ENCODE data around the gene IGSF3. TPM values are rescaled to one million over a fixed set of nuclear protein-coding genes. Genes with fewer than 3 reads are reported as not detected.
"Not testable (repeated sequence)": the region's sequence is repeated elsewhere in the genome, so short reads cannot be mapped to it uniquely, and the experiment has no call there.

IGSF3 gene
- total and polyA plus RNA-seq, 2 of the 13 experiments (the other 11 are each of a cell fraction or from before 2014, with no cell fraction given), result 0.11 to 0.16 TPM

DNA sequence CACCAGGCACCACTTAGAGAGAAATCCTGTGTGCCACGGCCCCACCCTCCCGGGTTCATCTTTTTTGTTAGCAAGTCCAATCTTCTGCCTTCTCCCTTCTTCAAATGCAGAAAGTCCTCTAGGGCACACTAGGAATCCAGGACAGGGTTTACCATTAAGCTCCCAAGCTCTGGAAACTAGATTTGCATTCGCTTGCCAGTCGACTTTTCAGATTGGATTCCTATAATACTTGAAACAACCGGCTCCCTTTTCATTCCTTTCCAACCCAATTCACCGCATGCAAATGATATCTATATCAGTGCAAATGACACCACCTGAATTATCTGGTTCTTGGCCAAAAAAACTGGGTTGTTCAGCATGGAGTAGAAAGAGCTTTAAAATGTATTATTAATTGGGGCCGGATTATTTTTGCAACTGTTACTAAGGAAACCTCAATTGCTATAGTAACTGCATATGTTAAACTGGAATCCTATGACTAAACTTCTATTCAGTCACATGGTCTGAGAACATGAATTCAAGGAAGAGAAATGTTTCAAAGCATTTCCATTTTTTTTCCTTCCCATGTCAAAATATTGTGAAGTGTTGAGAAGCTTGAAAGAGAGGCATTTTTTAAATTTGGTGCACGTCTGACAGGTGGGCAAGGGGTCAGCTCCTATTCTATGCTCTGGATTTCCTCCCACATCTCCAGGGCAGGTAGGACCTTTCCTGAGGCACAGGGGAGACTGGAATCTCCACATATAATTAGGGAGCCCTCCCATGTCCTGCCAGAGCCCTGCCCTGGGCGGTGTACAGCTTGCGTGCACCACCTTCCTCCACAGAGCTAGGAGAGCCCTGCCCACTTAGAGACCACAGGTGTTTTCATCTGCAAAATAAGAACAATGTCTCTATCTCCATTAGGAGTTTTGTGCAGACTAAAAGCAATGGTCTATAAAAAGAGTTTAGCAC lies 76.3 kb downstream of the IGSF3 start:
- H4K20me1 ChIP-seq (ENCODE audit: insufficient read depth, low read length); BruUV-seq (replicated peaks); H3K4me2 ChIP-seq (ENCODE audit: low read depth, low read length); H2AFZ ChIP-seq (ENCODE audit: low read length); CTCF ChIA-PET (ENCODE audit: low intra/inter-chr PET ratio, low total read pairs); intact Hi-C loops (cut with micrococcal nuclease; ENCODE audit: unreplicated experiment); H3K79me2 ChIP-seq (ENCODE audit: insufficient read depth, low read length); in situ Hi-C loops (cut with HindIII; ENCODE audit: extremely low pct_ligation_motif_present, low pct_unique_long_range_greater_than_20kb); ATAC-seq; H3K27me3 ChIP-seq (ENCODE audit: control insufficient read depth in 1 of 2, insufficient read depth in 2 of 2, low read length in 2 of 2); DNase-seq (ENCODE audit: low spot score); H3K4me1 ChIP-seq (ENCODE audit: insufficient read depth, low read length); H3K4me3 ChIP-seq (replicated peaks in 1 of 3; ENCODE audit: insufficient read depth in 1 of 3, low read depth in 2 of 3, low read length in 3 of 3); H3K9ac ChIP-seq (ENCODE audit: insufficient read depth, low read depth, low read length); POLR2A ChIA-PET; H3K36me3 ChIP-seq (replicated peaks in 1 of 2; ENCODE audit: control insufficient read depth in 1 of 2, insufficient read depth in 2 of 2, low read length in 2 of 2); H3K9me3 ChIP-seq (ENCODE audit: low read length); H3K27ac ChIP-seq (ENCODE audit: extremely low read length, insufficient read depth, low read length); FAIRE-seq: not testable (repeated sequence)
- WGBS (ENCODE audit: low lambda C conversion rate), result 54% methylated on average over 2 of the region's 10 CpGs

DNA sequence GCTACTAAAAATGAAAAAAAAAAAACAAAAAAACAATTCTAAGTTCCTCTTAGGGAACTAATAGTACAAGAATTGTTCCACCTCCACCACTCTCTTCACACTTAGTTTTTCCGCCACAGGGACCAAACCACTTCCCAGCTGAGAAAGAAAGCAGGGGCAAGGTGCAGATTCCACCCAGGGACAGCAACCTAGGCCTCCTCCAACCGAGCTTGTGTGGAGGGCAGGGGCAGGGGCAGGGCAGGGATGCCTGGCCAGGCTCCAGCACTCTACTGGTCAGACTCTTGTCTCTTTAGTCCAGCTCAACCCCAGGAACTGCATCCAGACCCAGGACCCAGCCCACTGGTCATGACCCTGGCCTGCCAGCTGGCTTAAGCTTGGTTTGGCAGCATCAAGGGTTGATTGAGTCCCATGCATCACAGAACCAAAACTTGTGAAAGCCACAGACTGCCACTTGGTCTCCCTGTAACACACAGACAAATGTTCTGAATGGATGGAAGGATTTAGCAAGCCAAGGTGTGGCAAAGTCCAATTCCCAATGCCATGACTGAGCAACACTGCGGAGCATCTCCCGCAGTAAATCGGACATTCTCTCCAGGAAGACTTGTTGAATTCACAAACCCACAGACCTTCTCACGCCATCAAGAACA lies 77.1 kb downstream of the IGSF3 start:
- intact Hi-C loops (cut with micrococcal nuclease; ENCODE audit: unreplicated experiment); in situ Hi-C loops (cut with HindIII; ENCODE audit: extremely low pct_ligation_motif_present, low pct_unique_long_range_greater_than_20kb); H3K79me2 ChIP-seq (ENCODE audit: insufficient read depth, low read length); H3K27me3 ChIP-seq (ENCODE audit: control insufficient read depth in 1 of 2, insufficient read depth in 2 of 2, low read length in 2 of 2); POLR2A ChIA-PET; H2AFZ ChIP-seq (ENCODE audit: low read length); H3K4me3 ChIP-seq (replicated peaks in 1 of 3; ENCODE audit: insufficient read depth in 1 of 3, low read depth in 2 of 3, low read length in 3 of 3); H3K4me1 ChIP-seq (ENCODE audit: insufficient read depth, low read length); DNase-seq (ENCODE audit: low spot score); H3K36me3 ChIP-seq (replicated peaks in 1 of 2; ENCODE audit: control insufficient read depth in 1 of 2, insufficient read depth in 2 of 2, low read length in 2 of 2); H3K9ac ChIP-seq (ENCODE audit: insufficient read depth, low read depth, low read length); H3K9me3 ChIP-seq (ENCODE audit: low read length); CTCF ChIA-PET (ENCODE audit: low intra/inter-chr PET ratio, low total read pairs); BruUV-seq (replicated peaks); ATAC-seq; H4K20me1 ChIP-seq (ENCODE audit: insufficient read depth, low read length); H3K27ac ChIP-seq (ENCODE audit: extremely low read length, insufficient read depth, low read length); H3K4me2 ChIP-seq (ENCODE audit: low read depth, low read length): not testable (repeated sequence)
- WGBS (ENCODE audit: low lambda C conversion rate), result 28% methylated on average over 2 of the region's 6 CpGs
- peak; percentile 53 for FAIRE-seq

DNA sequence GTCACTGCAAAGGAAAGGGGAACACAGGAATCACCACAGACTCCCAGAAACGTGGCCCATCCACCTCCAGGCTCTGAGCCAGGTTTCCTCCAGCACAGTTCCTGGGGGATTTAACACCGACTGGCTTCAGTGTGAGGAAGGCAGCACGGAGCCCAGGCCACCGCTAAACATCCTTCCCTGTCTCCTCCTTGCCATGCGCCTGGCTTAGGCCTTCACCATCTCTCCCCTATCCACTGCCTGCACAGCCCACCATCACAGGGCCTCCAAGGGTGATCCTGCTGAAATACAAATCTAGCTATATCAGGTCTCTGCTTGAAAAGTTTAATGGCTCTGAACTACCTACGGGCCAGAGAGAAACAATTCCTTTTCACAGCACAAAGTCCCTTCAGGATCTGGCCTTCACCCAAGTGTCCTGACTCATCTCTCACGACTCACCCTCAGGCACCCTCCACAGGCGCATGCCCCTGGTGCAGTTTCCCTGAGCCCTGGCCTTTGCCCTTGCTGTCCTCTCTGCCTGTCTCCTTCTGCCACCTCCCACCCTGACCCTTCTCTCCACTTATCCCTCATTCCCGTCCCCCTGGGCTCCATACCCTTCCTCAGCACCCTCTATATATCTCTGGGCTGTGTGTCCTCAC lies 78.3 kb downstream of the IGSF3 start:
- H3K9me3 ChIP-seq (ENCODE audit: low read length); BruUV-seq (replicated peaks); H4K20me1 ChIP-seq (ENCODE audit: insufficient read depth, low read length); H3K27me3 ChIP-seq (ENCODE audit: control insufficient read depth in 1 of 2, insufficient read depth in 2 of 2, low read length in 2 of 2); H3K9ac ChIP-seq (ENCODE audit: insufficient read depth, low read depth, low read length); intact Hi-C loops (cut with micrococcal nuclease; ENCODE audit: unreplicated experiment); POLR2A ChIA-PET; H3K4me3 ChIP-seq (replicated peaks in 1 of 3; ENCODE audit: insufficient read depth in 1 of 3, low read depth in 2 of 3, low read length in 3 of 3); H2AFZ ChIP-seq (ENCODE audit: low read length); DNase-seq (ENCODE audit: low spot score); CTCF ChIA-PET (ENCODE audit: low intra/inter-chr PET ratio, low total read pairs); H3K4me1 ChIP-seq (ENCODE audit: insufficient read depth, low read length); H3K27ac ChIP-seq (ENCODE audit: extremely low read length, insufficient read depth, low read length); FAIRE-seq; H3K79me2 ChIP-seq (ENCODE audit: insufficient read depth, low read length); H3K4me2 ChIP-seq (ENCODE audit: low read depth, low read length); H3K36me3 ChIP-seq (replicated peaks in 1 of 2; ENCODE audit: control insufficient read depth in 1 of 2, insufficient read depth in 2 of 2, low read length in 2 of 2): not testable (repeated sequence)
- 31% methylated on average over 7 of the region's 9 CpGs for WGBS (ENCODE audit: low lambda C conversion rate)
- in situ Hi-C loops (cut with HindIII; ENCODE audit: extremely low pct_ligation_motif_present, low pct_unique_long_range_greater_than_20kb), result loop anchor here (10.0 kb wide), 1 partner anchor 466 kb away; no protein-coding TSS in a partner anchor
- ATAC-seq, result peak; percentile 80
